ENCODE data around the gene CLRN1. TPM values are rescaled to one million over a fixed set of nuclear protein-coding genes. Genes with fewer than 3 reads are reported as not detected.

CLRN1 gene
- total and polyA plus RNA-seq, 2 experiments from 2014 or later = 0.45 to 0.69 TPM

GRCh38 chr3:150965436-150965835, 7.1 kb downstream of the CLRN1 start:
- DNase-seq (ENCODE audit: low spot score) (no peak), ATAC-seq (no peak)
- peaks cover 8% of the 10 kb centered on the region for H3K4me1 ChIP-seq (ENCODE audit: insufficient read depth)
- no peaks in the 10 kb centered on the region for H3K36me3 Mint-ChIP-seq (ENCODE audit: low read depth)
- H3K27me3 Mint-ChIP-seq (ENCODE audit: insufficient read depth, low read depth, poor library complexity) = peaks cover 2% of the 10 kb centered on the region
- no peak for TF ChIP-seq ETS1 (IDR thresholded peaks at IDR 0.05)
- H3K27ac Mint-ChIP-seq = no peak overlapping the region
- H3K9me3 Mint-ChIP-seq = no peaks in the 10 kb centered on the region
- H3K27me3 ChIP-seq (ENCODE audit: insufficient read depth) = no peaks in the 10 kb centered on the region
- H3F3A ChIP-seq (replicated peaks; ENCODE audit: low read depth) = no peaks in the 10 kb centered on the region
- H4K20me1 ChIP-seq (replicated peaks; ENCODE audit: insufficient read depth) = no peaks in the 10 kb centered on the region
- no peak overlapping the region for H3K4me3 Mint-ChIP-seq
- H3K4me3 ChIP-seq = no peak overlapping the region
- H3K4me2 ChIP-seq = no peak overlapping the region
- peaks cover 9% of the 10 kb centered on the region for H3K4me1 Mint-ChIP-seq
- H3K9me2 ChIP-seq (ENCODE audit: insufficient read depth) = no peaks in the 10 kb centered on the region
- no peaks in the 10 kb centered on the region for H3K36me3 ChIP-seq (ENCODE audit: insufficient read depth)
- no peak overlapping the region for H2AFZ ChIP-seq
- no peak overlapping the region for H3K27ac ChIP-seq (ENCODE audit: low read depth)
- no peaks in the 10 kb centered on the region for H3K79me2 ChIP-seq (replicated peaks; ENCODE audit: insufficient read depth)

- peaks cover 3% of the 10 kb centered on the region; the same call in 2 of the 3 replicates for H3K4me1 Mint-ChIP-seq
- Histone ChIP-seq H3K36me3 (ENCODE audit: insufficient read depth) (no peaks in the 10 kb centered on the region), H3F3A (replicated peaks; ENCODE audit: low read depth) (no peaks in the 10 kb centered on the region), H3K9me2 (ENCODE audit: insufficient read depth) (peaks cover 5% of the 10 kb centered on the region; the same call in 1 of the 2 replicates), H3K4me2 (no peak overlapping the region), H3K27me3 (ENCODE audit: insufficient read depth) (no peaks in the 10 kb centered on the region), H2AFZ (no peak overlapping the region), H3K4me3 (no peak overlapping the region), H3K79me2 (replicated peaks; ENCODE audit: insufficient read depth) (no peaks in the 10 kb centered on the region), H3K4me1 (ENCODE audit: insufficient read depth) (no peaks in the 10 kb centered on the region), H3K27ac (ENCODE audit: low read depth) (no peak overlapping the region), H4K20me1 (replicated peaks; ENCODE audit: insufficient read depth) (no peaks in the 10 kb centered on the region)
- ATAC-seq = no peak
- no peak overlapping the region for H3K27ac Mint-ChIP-seq
- DNase-seq (ENCODE audit: low spot score) = no peak
- H3K36me3 Mint-ChIP-seq (ENCODE audit: low read depth) = no peaks in the 10 kb centered on the region
- H3K9me3 Mint-ChIP-seq = no peaks in the 10 kb centered on the region
- H3K4me3 Mint-ChIP-seq = no peak overlapping the region
- H3K27me3 Mint-ChIP-seq (ENCODE audit: insufficient read depth, low read depth, poor library complexity) = peaks cover 2% of the 10 kb centered on the region
- no peak for TF ChIP-seq CREB1 (CRISPR knock-in tag; IDR thresholded peaks at IDR 0.05; ENCODE audit: low read depth)
- TF ChIP-seq ZNF462 (CRISPR knock-in tag; IDR thresholded peaks at IDR 0.05) = no peak
- TF ChIP-seq CTCF (conservative IDR thresholded peaks at IDR 0.05; ENCODE audit: low read depth in 2 of 2) = no peak
- no peak for TF ChIP-seq ETS1 (IDR thresholded peaks at IDR 0.05)
- no peak for TF ChIP-seq NANOG (IDR thresholded peaks at IDR 0.05; ENCODE audit: borderline replicate concordance)
- no peak for TF ChIP-seq ZNF331 (CRISPR knock-in tag; IDR thresholded peaks at IDR 0.05; ENCODE audit: low read depth)
- TF ChIP-seq REST (IDR thresholded peaks at IDR 0.05; ENCODE audit: unreplicated experiment) = no peak
- TF ChIP-seq JUNB (IDR thresholded peaks at IDR 0.05; ENCODE audit: unreplicated experiment) = no peak
These were observed 10.6 kb downstream of the CLRN1 start for GRCh38 chr3:150961949-150962348.
